ENCODE data around the gene S100A4.

Gene S100A4

DNA sequence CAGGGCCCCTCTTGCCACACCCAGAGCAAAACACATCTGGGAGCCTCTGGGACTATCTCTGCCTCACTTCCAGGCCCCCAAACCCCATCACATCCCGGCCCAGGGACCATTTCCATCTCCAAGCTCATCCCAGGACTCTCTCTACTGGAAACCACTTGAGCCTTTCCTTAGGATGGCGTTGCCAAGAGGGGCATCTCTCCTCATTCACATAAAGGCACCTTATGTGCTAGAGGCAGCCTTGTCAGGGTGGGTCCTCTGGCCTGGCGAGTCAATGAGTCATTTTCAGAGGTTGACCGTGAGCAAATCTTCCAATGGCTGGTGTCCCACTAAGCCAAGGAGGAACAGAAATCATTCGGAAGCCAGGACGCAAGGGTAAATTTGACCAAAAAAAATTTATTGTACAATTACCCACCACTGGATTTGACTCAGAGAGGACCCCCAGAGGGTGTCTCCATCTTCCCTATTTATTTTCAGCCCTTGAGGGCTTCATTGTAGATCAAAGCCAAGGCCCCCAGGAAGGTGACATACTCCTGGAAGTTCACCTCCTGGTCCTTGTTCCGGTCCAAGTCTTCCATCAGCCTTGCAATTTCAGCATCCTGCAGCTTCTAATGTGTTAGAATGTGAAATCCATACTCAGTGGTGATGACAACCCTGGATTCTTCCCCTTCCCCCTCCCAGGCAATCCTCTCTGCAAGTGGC is 11.2 kb downstream of the S100A4 start:
- no peak overlapping the region for H3K27ac ChIP-seq
- TF ChIP-seq, protein P1, sequence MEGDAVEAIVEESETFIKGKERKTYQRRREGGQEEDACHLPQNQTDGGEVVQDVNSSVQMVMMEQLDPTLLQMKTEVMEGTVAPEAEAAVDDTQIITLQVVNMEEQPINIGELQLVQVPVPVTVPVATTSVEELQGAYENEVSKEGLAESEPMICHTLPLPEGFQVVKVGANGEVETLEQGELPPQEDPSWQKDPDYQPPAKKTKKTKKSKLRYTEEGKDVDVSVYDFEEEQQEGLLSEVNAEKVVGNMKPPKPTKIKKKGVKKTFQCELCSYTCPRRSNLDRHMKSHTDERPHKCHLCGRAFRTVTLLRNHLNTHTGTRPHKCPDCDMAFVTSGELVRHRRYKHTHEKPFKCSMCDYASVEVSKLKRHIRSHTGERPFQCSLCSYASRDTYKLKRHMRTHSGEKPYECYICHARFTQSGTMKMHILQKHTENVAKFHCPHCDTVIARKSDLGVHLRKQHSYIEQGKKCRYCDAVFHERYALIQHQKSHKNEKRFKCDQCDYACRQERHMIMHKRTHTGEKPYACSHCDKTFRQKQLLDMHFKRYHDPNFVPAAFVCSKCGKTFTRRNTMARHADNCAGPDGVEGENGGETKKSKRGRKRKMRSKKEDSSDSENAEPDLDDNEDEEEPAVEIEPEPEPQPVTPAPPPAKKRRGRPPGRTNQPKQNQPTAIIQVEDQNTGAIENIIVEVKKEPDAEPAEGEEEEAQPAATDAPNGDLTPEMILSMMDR (conservative IDR thresholded peaks at IDR 0.05), result no peak
- no peak for TF ChIP-seq ZFX (IDR thresholded peaks at IDR 0.05)

DNA sequence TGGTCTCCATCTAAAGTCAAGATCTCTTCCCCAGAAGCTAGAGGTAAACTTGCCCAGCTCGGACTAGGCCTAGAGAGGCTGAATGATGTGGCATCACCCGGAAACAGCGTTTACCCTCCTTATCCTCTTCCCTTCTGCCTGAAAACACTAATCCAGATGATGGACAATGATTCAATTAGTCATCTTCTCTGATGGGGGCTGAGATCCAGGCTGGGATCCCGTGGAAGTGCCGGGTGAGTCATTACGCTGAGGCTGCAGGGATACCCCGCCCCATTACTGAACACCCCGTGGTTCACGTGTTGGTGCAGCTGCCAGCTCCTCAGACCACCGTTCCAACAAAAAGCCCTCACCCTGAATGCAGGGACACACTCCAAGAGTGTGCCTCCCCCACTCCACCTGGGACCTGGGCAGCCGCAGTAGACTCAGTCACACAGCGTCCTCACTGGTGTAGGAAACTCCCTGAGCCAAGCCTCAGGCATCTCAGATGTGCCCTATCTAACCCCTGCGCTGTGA is 11.9 kb downstream of the S100A4 start:
- H3K27ac ChIP-seq, result no peak overlapping the region
- TF ChIP-seq, protein P1 (conservative IDR thresholded peaks at IDR 0.05), result no peak
- no peak for TF ChIP-seq ZFX (IDR thresholded peaks at IDR 0.05)

DNA sequence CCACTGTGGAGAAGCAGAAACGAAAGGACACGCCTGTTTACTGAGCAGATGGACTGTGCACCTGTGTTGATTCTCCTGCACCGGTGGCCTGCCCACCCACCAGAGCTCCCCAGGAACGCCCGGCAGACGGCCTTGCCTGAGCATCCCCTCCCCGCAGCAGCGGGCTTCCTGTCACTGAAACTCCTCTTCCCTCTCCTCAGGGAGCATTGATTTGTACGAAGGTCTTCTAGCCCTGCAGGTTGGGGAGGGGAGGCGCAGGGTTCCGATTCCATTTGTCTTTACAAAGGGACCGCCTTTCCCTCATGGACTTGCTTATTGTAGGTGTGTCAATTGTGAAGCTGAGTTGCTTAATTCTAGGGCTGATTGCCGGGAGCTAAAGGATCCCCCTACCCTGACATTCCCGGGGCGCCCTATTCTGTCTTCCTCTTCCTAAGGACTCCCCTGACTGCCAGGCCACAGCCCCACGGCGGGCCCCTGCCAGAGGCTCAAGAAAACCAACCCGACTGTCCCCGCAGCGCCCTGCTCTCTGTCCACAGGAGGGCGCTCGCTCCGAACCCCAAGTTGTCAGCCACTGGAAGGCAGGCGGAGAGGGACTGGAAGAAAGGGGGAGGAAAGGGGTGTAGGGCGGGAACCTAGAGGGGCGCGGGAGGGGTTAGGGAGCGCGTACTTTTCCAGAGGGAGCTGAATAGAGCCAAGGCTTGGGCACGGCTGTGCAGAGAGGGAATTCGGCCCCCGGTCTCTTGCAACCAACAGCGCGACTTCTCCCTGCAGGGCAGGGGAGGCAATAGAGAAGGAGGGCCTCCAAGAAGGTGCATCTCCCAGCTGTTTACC is 12.6 kb downstream of the S100A4 start:
- no peak overlapping the region for H3K27ac ChIP-seq
- TF ChIP-seq ZFX (IDR thresholded peaks at IDR 0.05), result no peak
- TF ChIP-seq, protein P1 (conservative IDR thresholded peaks at IDR 0.05), result no peak; the same call in 1 of the 2 replicates

DNA sequence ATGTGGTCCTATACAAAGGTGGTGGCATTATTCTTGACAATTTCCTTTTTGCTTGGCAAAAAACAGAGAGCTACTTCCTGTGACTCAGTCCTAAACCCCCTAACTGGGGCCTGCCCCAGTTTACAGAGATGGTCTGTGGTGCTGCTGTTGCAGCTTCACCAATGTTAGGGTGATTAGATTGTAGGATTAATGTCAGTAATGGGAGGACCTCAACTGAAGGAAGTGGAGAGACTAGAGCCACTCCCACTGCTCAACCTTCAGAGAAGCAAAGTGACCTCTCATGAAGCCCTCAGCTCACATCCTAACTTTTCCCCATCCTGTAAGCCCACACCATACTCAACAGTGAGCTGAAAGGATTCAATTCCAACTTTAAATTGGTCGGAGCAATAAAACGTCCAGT is 13.4 kb downstream of the S100A4 start:
- TF ChIP-seq, protein P1 (conservative IDR thresholded peaks at IDR 0.05), result no peak
- TF ChIP-seq ZFX (IDR thresholded peaks at IDR 0.05), result no peak
- no peak overlapping the region for H3K27ac ChIP-seq

DNA sequence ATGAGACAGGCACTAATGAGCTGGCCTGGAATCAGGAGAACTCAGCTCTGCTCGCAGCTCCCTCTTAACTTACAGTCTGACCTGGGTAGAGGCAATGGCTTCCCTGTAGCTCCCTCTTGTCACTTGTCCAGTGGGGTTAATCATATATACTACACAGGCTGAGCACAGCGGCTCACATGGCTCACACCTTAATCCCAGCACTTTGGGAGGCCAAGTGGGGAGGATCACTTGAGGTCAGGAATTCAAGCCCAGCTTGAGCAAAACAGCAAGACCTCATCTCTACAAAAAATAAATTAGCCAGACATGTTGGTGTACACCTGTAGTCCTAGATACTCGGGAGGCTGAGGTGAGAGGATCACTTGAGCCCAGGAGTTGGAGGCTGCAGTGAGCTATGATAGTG is 14.0 kb downstream of the S100A4 start:
- H3K27ac ChIP-seq, result no peak overlapping the region
- TF ChIP-seq, protein P1 (conservative IDR thresholded peaks at IDR 0.05), result no peak
- no peak for TF ChIP-seq ZFX (IDR thresholded peaks at IDR 0.05)

DNA sequence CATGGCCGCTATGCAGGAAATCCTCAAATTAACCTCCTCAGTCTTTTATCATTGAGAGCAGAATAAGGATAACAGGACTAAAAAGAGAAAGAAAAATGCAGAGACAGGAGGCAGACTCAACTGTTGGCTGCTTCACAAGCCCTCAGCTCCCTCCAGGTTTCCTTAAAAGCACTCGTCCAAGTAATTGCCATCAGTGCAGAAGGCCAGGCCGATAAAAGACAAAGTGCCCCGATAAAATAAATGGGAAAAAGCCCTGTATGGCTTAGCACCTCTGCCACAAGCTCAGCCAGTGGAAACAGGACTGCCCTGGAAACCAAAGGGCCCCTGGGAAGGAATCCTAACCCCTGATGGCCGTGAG is 17.9 kb downstream of the S100A4 start:
- TF ChIP-seq, protein P1 (conservative IDR thresholded peaks at IDR 0.05), result no peak
- no peak for TF ChIP-seq ZFX (IDR thresholded peaks at IDR 0.05)
- H3K27ac ChIP-seq, result no peak overlapping the region

Data from C4-2B (cell line).